HG03460 (cell line): ENCODE data around the gene TEX10.
A peak's percentile ranks its signal among the peaks of the same experiment; 100 is the strongest.
"Not testable (repeated sequence)": the region's sequence is repeated elsewhere in the genome, so short reads cannot be mapped to it uniquely, and the experiment has no call there.

Source experiments
- ATAC-seq: cut with Tn5 transposase; IDR thresholded peaks from one replicate; pipeline ENCODE4 v1.9.1; 2021; ENCODE audit not compliant: unreplicated experiment

TEX10 gene

GRCh38 chr9:100352727-100353505, at the start of gene TEX10:
Gene TEX10 (minus strand): TSS chr9:100352942. CDS start chr9:100349363, 3,579 bp downstream.
- ATAC-seq = peak; percentile 76

- ATAC-seq = no peak
These were observed 48.3 kb upstream of the TEX10 start for GRCh38 chr9:100401042-100401441.

DNA sequence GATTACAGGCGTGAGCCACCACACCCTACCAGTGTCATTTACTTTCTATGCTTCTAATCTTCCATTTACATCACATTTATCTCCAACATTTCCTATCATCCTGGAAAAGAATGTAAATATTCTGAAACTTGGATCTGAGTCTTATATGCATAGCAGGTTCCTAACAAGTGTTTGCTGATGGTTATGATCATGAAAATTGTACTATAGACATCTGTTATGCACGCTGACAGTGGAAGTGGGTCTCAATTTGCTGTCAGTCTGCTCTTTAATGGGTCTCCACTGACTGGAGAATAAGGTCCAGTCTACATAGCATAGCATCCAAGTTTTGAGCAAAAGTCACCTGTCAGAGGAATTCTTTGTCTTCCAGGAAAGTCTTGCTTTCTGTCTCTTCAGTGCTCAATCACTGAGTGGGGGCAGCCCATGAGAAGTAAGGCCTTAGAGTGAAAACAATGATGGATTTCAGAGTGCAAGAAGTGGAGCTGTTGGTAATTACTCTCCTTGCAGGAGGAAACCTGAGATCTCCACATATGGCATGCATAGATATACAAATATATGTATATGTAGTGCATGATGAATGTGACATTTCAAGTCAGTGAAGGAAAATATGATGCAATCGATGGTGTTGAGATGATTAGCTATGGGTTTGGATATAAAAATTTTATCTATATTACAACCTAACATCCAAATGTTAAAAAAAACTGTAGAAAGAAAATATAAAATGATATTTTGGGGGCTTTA, 45.0 kb upstream of the TEX10 start:
- ATAC-seq = no peak

DNA sequence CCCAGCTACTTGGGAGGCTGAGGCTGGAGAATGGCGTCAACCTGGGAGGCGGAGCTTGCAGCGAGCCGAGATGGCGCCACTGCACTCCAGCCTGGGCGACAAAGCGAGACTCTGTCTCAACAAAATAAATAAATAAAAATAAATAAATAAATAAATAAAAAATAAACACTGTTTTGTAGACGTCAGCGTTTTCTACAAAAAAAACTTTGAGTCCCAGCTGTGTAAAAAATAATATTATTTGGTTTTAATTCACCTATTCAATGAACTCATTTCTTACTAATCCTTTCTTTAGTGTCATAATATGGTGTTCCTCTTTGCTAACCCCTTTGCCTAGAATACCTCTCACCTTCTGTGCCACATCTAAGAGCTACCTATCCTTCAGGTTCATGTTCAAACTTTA, 44.0 kb upstream of the TEX10 start:
- no peak for ATAC-seq

- ATAC-seq = no peak
These were observed 42.1 kb upstream of the TEX10 start for GRCh38 chr9:100394816-100395215.

- no peak for ATAC-seq
These were observed 41.4 kb upstream of the TEX10 start for GRCh38 chr9:100394032-100394695.

DNA sequence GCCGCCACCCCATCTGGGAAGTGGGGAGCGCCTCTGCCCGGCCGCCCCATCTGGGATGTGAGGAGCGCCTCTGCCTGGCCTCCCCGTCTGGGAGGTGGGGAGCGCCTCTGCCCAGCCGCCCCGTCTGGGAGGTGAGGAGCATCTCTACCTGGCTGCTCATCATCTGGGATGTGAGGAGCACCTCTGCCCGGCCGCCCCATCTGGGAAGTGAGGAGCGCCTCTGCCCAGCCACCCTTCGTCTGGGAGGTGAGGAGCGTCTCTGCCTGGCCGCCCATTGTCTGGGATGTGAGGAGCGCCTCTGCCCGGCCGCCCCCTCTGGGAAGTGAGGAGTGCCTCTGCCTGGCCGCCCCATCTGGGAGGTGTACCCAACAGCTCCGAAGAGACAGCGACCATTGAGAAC, 40.2 kb upstream of the TEX10 start:
- ATAC-seq = not testable (repeated sequence)

DNA sequence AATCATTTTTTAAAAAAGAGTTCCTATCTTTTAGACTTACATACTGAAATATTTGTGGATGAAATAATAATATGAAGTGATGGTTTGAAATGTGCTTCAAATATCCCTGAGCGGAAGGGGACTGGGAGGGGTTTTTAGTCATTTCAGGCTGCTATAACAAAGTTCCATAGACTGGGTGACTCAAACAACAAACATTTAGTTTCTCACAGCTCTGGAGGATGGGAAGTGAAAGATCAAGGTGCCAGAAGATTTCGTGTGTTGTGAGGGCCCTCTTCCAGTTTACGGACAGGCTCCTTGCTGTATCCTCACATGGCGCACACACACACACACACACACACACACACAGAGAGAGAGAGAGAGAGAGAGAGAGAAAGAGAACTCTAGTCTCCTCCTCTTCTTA, 27.1 kb upstream of the TEX10 start:
- no peak for ATAC-seq

DNA sequence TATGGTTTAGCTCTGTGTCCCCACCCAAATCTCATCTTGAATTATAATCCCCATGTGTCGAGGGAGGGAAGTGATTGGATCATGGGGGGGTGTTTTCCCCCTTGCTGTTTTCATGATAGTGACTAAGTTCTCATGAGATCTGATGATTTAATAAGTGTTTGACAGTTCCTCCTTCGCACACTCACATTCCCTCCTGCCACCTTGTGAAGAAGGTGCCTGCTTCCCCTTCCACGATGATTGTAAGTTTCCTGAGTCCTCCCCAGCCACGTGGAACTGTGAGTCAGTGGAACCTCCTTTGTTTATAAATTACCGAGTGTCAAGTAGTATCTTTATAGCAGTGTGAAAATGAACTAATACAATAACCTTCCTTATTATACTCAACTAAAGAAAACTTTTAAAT, 24.3 kb upstream of the TEX10 start:
- no peak for ATAC-seq

DNA sequence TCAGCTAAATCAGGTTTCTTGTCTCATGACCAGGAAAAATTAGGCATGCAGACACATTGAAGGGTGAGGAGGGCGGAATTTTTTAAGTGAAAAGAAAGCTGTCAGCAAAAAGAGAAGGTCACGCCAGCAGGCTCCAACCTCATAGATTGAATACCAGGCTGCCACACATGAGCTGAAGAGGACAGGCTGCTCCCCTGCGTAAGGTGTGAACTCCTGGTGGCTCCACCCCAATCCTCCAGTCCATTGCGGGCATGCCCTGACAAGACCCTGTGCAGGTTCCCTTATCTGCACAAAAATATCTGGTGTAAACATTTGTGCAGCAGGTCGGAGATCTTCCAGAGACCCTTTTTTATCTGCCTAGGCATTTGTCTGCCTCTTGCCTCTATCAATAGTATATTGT, 22.9 kb upstream of the TEX10 start:
- ATAC-seq = no peak

GRCh38 chr9:100372648-100373047, 19.9 kb upstream of the TEX10 start:
- no peak for ATAC-seq

- no peak for ATAC-seq
These were observed 17.5 kb upstream of the TEX10 start for GRCh38 chr9:100370064-100370723.

- no peak for ATAC-seq
These were observed 15.9 kb upstream of the TEX10 start for GRCh38 chr9:100368672-100369071.

- ATAC-seq = no peak
These were observed 13.4 kb upstream of the TEX10 start for GRCh38 chr9:100366121-100366520.

DNA sequence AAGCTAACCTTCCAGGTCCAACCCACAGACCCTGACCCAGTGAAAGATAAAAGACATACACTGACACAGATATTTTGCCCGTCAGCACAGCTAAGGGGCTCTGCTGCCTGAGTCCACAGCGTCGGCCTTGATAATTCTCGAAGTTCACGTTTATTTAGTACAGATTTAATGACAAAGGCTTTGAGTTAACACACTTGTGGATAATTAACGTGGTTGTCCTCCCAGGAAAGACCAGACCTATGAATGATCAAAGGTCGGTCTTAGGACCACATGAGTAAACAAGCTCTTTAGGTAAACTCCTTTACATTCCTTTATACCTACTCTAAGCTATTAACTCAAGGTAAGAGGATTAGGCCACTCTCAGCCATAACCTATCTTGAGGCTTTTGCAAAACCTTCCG, 11.3 kb upstream of the TEX10 start:
- ATAC-seq = no peak

DNA sequence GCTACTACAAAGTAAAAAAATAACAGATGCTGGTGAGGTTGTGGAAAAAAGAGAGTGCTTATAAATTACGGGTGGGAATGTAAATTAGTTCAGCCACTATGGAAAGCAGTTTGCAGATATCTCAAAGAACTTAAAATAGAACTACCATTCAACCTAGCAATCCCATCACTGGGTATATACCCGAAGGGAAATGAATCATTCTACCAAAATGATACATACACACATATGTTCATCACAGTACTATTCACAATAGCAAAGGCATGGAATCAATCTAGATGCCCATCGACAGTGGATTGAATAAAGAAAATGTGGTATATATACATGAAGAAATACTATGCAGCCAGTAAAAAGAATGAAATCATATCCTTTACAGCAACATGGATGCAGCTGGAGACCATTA, 6.3 kb upstream of the TEX10 start:
- no peak for ATAC-seq

DNA sequence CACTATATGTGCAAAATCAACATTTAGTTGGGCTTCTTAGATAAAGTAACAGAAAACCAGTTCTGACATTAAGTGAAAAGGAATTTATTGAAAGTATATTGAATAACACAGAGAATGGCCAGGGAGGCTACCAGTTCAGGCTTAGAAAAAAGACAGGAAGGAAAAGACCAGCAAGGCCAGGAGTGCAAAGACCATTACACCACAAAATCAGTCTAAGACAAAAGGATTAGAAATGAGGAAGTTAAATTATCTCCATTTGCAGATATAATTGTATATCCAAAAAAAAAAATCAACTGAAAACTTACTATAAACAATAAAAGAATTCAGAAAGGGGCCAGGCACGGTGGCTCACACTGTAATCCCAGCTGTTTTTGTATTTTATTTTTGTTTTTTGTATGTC, 4.8 kb upstream of the TEX10 start:
- no peak for ATAC-seq

DNA sequence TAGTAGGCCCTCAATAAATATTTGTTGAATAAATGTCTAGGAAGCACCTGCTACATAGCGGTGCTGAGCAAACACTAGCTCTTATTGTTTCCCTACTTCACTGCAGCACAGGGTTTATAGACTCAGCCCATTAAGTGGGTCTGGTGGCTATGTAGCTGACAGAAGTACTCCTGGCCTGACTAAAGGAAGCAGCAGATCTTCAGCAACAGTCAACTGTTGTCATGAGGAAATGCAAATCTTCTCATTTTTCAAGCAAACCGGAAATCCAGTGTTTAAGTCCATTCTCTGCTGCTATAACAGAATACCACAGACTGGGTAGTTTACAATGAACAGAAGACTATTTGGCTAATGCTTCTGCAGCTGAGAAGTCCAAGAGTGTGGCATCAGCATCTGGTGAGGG, 2.8 kb upstream of the TEX10 start:
- ATAC-seq = no peak

DNA sequence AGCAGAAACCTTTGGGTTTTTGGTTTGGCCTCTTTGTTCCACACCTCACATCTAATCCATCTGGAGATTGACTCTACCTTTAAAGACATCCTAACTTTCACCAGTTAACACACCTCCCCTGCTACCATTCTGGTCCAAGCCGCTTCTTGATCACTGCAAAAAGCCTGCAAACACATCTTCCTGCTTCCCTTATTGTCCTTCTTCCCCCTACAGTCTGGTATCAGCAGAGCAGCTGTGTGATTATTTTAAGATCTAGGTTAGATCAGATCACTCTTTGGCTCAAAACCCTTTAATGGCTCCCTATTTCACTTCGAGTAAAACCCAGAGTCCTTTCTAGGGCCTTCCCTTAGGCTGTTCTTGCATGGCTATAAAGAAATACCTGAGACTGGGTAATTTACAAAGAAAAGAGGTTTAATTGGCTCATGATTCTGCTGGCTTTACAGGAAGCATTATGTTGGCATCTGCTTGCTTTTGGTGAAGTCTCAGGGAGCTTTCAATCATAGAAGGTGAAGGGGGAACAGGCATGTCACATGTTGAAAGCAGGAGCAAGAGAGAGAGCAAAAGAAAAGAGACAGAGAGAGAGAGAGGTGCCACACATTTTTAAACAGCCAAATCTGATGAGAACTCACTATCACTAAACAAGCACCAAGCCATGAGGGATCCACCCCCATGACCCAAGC, 1.5 kb upstream of the TEX10 start:
- no peak for ATAC-seq

GRCh38 chr9:100352201-100352726, 478 bp downstream of the TEX10 start:
- peak; percentile 41 for ATAC-seq

DNA sequence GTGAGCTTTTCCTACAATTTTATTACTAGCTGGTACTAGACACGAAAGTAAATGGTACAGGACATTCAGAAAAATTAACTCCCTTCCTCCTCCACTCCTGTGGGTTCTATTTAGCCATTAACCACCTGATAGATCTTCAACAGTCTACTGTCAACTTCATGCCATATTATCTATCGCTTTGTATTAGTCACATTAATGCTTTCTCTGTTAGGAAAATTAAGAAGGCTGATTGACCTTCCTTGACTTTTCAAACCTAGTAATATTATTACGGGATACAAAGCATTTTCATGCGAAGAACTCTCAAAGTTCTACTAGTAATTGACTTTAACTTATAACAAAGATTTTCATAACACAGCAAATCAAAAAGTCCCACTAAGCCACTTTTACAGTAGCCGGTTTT, 1.2 kb downstream of the TEX10 start:
- ATAC-seq = no peak
